PC-9 (cell line): ENCODE measurements around the gene KIF16B. TPM values are rescaled to one million over a fixed set of nuclear protein-coding genes. Genes with fewer than 3 reads are reported as not detected.

ENCODE experiments used
- BruUV-seq: library from RNA; stranded (reverse); fragments of 400-500 nt; replicated peaks from 2 replicates; lab custom pipeline; 2021; lab: Mats Ljungman, UMichigan
- CTCF ChIA-PET: fragments of 300-600 bp; sonication (Branson Sonifier 250); formaldehyde crosslinking; loops from one replicate; lab custom pipeline; 2022; ENCODE audit warnings: antibody characterized with exemption; lab: Charles Lee
- POLR2A ChIA-PET: fragments of 300-600 bp; sonication (Branson Sonifier 250); formaldehyde crosslinking; loops from one replicate; lab custom pipeline; 2022; ENCODE audit warnings: antibody characterized with exemption; ENCODE audit not compliant: unreplicated experiment; lab: Charles Lee
- DNase-seq, 2 experiments: peaks; one replicate each; pipeline versions ENCODE4 v3.0.0 to v3.0.0-alpha.2; 2015 to 2022; ENCODE audit warnings: mixed read lengths in 1 of 2
- H2AFZ ChIP-seq: fragments of 200-600 bp; sonication (generic); 2 replicates; pipeline ENCODE4 v1.8.1; 2017; ENCODE audit warnings: antibody characterized with exemption
- H3F3A ChIP-seq: fragments of 200-600 bp; sonication (generic); 2 replicates; pipeline ENCODE4 v1.8.1; 2017; ENCODE audit warnings: antibody characterized with exemption, mild to moderate bottlenecking, low read depth; ENCODE audit not compliant: insufficient read depth
- H3K27ac ChIP-seq: fragments of 200-600 bp; sonication (generic); 2 replicates; pipeline ENCODE4 v1.6.1; 2016; ENCODE audit warnings: mixed run types
- H3K27me3 ChIP-seq: fragments of 200-600 bp; sonication (generic); 2 replicates; pipeline ENCODE4 v1.6.1; 2016; ENCODE audit warnings: low read depth, mixed run types; ENCODE audit not compliant: insufficient read depth
- H3K36me3 ChIP-seq: fragments of 200-600 bp; sonication (generic); 2 replicates; pipeline ENCODE4 v1.6.1; 2016; ENCODE audit warnings: low read depth, mixed run types
- H3K4me1 ChIP-seq: fragments of 200-600 bp; sonication (generic); replicated peaks from 2 replicates; pipeline ENCODE4 v1.6.1; 2016; ENCODE audit warnings: mixed run types; ENCODE audit not compliant: insufficient read depth
- H3K4me2 ChIP-seq: fragments of 200-600 bp; sonication (generic); 2 replicates; pipeline ENCODE4 v1.6.1; 2017; ENCODE audit warnings: mixed run types
- H3K4me3 ChIP-seq: fragments of 200-600 bp; sonication (generic); 2 replicates; pipeline ENCODE4 v1.6.1; 2016; ENCODE audit warnings: mixed run types
- H3K79me2 ChIP-seq: fragments of 200-600 bp; sonication (generic); 2 replicates; pipeline ENCODE4 v1.6.1; 2017; ENCODE audit warnings: low read depth, mixed run types
- H3K9me2 ChIP-seq: fragments of 200-600 bp; sonication (generic); 2 replicates; pipeline ENCODE4 v1.8.1; 2017; ENCODE audit warnings: mild to moderate bottlenecking; ENCODE audit not compliant: insufficient read depth
- H3K9me3 ChIP-seq: fragments of 200-600 bp; sonication (generic); 2 replicates; pipeline ENCODE4 v1.8.1; 2016; ENCODE audit warnings: low read depth; ENCODE audit not compliant: insufficient read depth
- H4K20me1 ChIP-seq: fragments of 200-600 bp; sonication (generic); 2 replicates; pipeline ENCODE4 v1.8.1; 2017; ENCODE audit not compliant: insufficient read depth
- EZH2 ChIP-seq: fragments of 200-600 bp; sonication (generic); IDR thresholded peaks from 2 replicates; pipeline ENCODE4 v1.8.0; 2017; ENCODE audit warnings: antibody characterized with exemption, low read depth
- intact Hi-C: fragments of 100-400 bp; cut with micrococcal nuclease; formaldehyde crosslinking; loops from one replicate; pipeline ENCODE4 v1.10.0; 2022; ENCODE audit not compliant: unreplicated experiment
- total RNA-seq: library from RNA; stranded (reverse); gene quantifications from 2 replicates; pipeline ENCODE4 v1.2.3, GENCODE V29; 2021
- TF ChIP-seq, protein P1 (sequence below): fragments of 200-600 bp; sonication (generic); conservative IDR thresholded peaks from 2 replicates; pipeline ENCODE4 v1.6.1; 2017; ENCODE audit warnings: mixed run types, antibody characterized with exemption, mild to moderate bottlenecking, moderate library complexity

Gene KIF16B
- total RNA-seq, 1 experiment from 2014 or later = 17.6 TPM

- intact Hi-C loops = no loop called here
- H3K4me2 ChIP-seq = no peak overlapping the region
- CTCF ChIA-PET = no interaction called here
- no peaks in the 10 kb centered on the region for H3F3A ChIP-seq
- no peak overlapping the region for H3K27ac ChIP-seq
- H3K27me3 ChIP-seq = no peaks in the 10 kb centered on the region
- H3K4me1 ChIP-seq = no peaks in the 10 kb centered on the region
- H2AFZ ChIP-seq = no peak overlapping the region
- DNase-seq = no peak
- POLR2A ChIA-PET = no interaction called here
- TF ChIP-seq, protein P1, sequence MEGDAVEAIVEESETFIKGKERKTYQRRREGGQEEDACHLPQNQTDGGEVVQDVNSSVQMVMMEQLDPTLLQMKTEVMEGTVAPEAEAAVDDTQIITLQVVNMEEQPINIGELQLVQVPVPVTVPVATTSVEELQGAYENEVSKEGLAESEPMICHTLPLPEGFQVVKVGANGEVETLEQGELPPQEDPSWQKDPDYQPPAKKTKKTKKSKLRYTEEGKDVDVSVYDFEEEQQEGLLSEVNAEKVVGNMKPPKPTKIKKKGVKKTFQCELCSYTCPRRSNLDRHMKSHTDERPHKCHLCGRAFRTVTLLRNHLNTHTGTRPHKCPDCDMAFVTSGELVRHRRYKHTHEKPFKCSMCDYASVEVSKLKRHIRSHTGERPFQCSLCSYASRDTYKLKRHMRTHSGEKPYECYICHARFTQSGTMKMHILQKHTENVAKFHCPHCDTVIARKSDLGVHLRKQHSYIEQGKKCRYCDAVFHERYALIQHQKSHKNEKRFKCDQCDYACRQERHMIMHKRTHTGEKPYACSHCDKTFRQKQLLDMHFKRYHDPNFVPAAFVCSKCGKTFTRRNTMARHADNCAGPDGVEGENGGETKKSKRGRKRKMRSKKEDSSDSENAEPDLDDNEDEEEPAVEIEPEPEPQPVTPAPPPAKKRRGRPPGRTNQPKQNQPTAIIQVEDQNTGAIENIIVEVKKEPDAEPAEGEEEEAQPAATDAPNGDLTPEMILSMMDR = no peak
- no peak for TF ChIP-seq EZH2
- H3K36me3 ChIP-seq = no peaks in the 10 kb centered on the region
- H4K20me1 ChIP-seq = no peaks in the 10 kb centered on the region
- H3K9me2 ChIP-seq = no peaks in the 10 kb centered on the region
- H3K9me3 ChIP-seq = no peaks in the 10 kb centered on the region
- no TSS peak for BruUV-seq
- H3K4me3 ChIP-seq = no peak overlapping the region
- H3K79me2 ChIP-seq = no peaks in the 10 kb centered on the region
Measured at GRCh38 chr20:16352321-16352720, 220.9 kb downstream of the KIF16B start.

DNA sequence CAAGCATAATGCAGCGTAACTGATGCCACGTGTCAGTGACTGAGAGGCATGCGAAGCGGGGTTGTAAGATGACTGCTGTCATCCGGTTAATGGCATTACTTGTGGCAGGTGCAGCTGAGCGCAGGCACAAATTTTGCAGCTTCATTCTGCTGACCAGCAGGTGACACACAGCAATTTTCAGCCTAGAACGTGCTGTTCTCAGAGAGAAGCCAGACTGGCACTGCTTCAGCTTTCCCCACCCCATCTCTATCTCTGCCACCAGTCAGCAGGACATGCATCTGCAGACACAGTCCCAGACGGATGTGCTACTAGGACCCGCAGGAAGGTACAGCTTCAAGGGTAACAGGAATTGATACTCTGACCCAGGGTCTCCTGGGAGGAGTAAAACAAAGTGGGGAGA lies 221.8 kb downstream of the KIF16B start:
- BruUV-seq = no TSS peak
- no peaks in the 10 kb centered on the region for H3K9me3 ChIP-seq
- POLR2A ChIA-PET = no interaction called here
- H3K4me1 ChIP-seq = no peaks in the 10 kb centered on the region
- TF ChIP-seq EZH2 = no peak
- TF ChIP-seq, protein P1 = no peak
- peaks cover 4% of the 10 kb centered on the region; the same call in 1 of the 2 replicates for H4K20me1 ChIP-seq
- CTCF ChIA-PET = no interaction called here
- no peaks in the 10 kb centered on the region for H3F3A ChIP-seq
- H3K79me2 ChIP-seq = no peaks in the 10 kb centered on the region
- intact Hi-C loops = no loop called here
- no peaks in the 10 kb centered on the region for H3K36me3 ChIP-seq
- H3K9me2 ChIP-seq = no peaks in the 10 kb centered on the region
- H3K4me3 ChIP-seq = no peak overlapping the region
- H3K4me2 ChIP-seq = no peak overlapping the region
- H2AFZ ChIP-seq = no peak overlapping the region
- DNase-seq = no peak
- H3K27me3 ChIP-seq = no peaks in the 10 kb centered on the region
- H3K27ac ChIP-seq = no peak overlapping the region

DNA sequence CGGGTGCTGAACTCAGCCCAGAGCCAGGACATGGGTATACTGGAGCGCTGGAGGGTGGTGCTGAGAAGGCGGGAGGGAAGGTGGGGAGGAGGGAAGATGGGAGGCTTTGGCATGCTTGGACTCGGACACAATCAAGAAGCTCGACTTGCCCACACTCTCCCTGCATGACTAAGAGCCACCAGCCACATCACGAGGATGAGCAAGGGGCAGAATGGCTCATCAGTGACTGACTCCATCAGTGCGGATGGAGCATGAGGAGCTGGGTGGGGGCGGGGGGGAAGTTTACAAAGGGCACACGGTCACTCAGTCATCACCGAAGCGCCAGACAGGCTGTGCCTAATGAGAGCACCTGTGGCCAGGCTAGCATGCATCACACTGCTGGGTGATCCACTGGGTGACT lies 222.8 kb downstream of the KIF16B start:
- no peak overlapping the region for H3K4me3 ChIP-seq
- H3K4me1 ChIP-seq = no peaks in the 10 kb centered on the region
- ChIA-PET CTCF (interaction anchor here (0.6 kb wide), 1 partner anchor 15 kb away, joined by 3 read pairs; no protein-coding TSS in a partner anchor), POLR2A (no interaction called here)
- H3K36me3 ChIP-seq = no peaks in the 10 kb centered on the region
- H3K9me3 ChIP-seq = no peaks in the 10 kb centered on the region
- H4K20me1 ChIP-seq = peaks cover 4% of the 10 kb centered on the region; the same call in 1 of the 2 replicates
- H3K27me3 ChIP-seq = no peaks in the 10 kb centered on the region
- H3K9me2 ChIP-seq = no peaks in the 10 kb centered on the region
- no peak overlapping the region for H3K4me2 ChIP-seq
- no peak for DNase-seq
- intact Hi-C loops = no loop called here
- H3K27ac ChIP-seq = no peak overlapping the region
- no peak overlapping the region for H2AFZ ChIP-seq
- TF ChIP-seq, protein P1 = no peak
- no peak for TF ChIP-seq EZH2
- H3K79me2 ChIP-seq = no peaks in the 10 kb centered on the region
- no peaks in the 10 kb centered on the region for H3F3A ChIP-seq
- BruUV-seq = no TSS peak
